Caco-2 (cell line): Measurements from ENCODE around the gene KRT1. TPM values are rescaled to one million over a fixed set of nuclear protein-coding genes. Genes with fewer than 3 reads are reported as not detected.
"Not testable (repeated sequence)": the region's sequence is repeated elsewhere in the genome, so short reads cannot be mapped to it uniquely, and the experiment has no call there.

Source experiments
- BruUV-seq: library from RNA; stranded (reverse); fragments of 400-500 nt; replicated peaks from 2 replicates; lab custom pipeline; 2021; lab: Mats Ljungman, UMichigan
- CTCF ChIA-PET: fragments of 300-600 bp; sonication (Branson Sonifier 250); formaldehyde crosslinking; loops from one replicate; lab custom pipeline; 2022; ENCODE audit warnings: antibody characterized with exemption; lab: Charles Lee
- POLR2A ChIA-PET: fragments of 300-600 bp; sonication (Branson Sonifier 250); formaldehyde crosslinking; loops from one replicate; lab custom pipeline; 2022; ENCODE audit warnings: antibody characterized with exemption; lab: Charles Lee
- DNase-seq, 2 experiments: peaks; one replicate each; pipeline versions ENCODE4 v3.0.0 to v3.0.0-alpha.2; 2020 to 2022
- H3K27me3 ChIP-seq: replicated peaks from 2 replicates; pipeline ENCODE4 v1.6.0; 2011; ENCODE audit warnings: low read length; ENCODE audit not compliant: control insufficient read depth, insufficient read depth
- H3K36me3 ChIP-seq: 2 replicates; pipeline ENCODE4 v1.5.1; 2011; ENCODE audit warnings: low read length; ENCODE audit not compliant: control insufficient read depth, insufficient read depth
- H3K4me1 ChIP-seq: fragments of 250-450 bp; sonication (Bioruptor Pico); 2 replicates; pipeline ENCODE4 v1.5.1; 2020; ENCODE audit warnings: mild to moderate bottlenecking
- H3K4me3 ChIP-seq: 2 replicates; pipeline ENCODE4 v1.5.1; 2011; ENCODE audit warnings: low read depth, mild to moderate bottlenecking, control low read depth, low read length
- H3K9me3 ChIP-seq: fragments of 250-450 bp; sonication (Bioruptor Pico); 2 replicates; pipeline ENCODE4 v1.5.1; 2020; ENCODE audit warnings: mild to moderate bottlenecking, moderate library complexity
- H3K27ac Mint-ChIP-seq: one replicate; pipeline ENCODE4 v1.8.0; 2022; ENCODE audit warnings: mixed read lengths; ENCODE audit not compliant: unreplicated experiment
- H3K27me3 Mint-ChIP-seq: one replicate; pipeline ENCODE4 v1.8.0; 2022; ENCODE audit warnings: mixed read lengths; ENCODE audit not compliant: insufficient read depth, unreplicated experiment
- H3K36me3 Mint-ChIP-seq: one replicate; pipeline ENCODE4 v1.8.0; 2022; ENCODE audit warnings: mild to moderate bottlenecking, mixed read lengths; ENCODE audit not compliant: insufficient read depth, unreplicated experiment
- H3K4me1 Mint-ChIP-seq: one replicate; pipeline ENCODE4 v1.8.0; 2022; ENCODE audit warnings: low read depth, mixed read lengths; ENCODE audit not compliant: unreplicated experiment
- H3K4me3 Mint-ChIP-seq: one replicate; pipeline ENCODE4 v1.8.0; 2022; ENCODE audit warnings: mild to moderate bottlenecking, moderate library complexity, mixed read lengths; ENCODE audit not compliant: unreplicated experiment
- H3K9me3 Mint-ChIP-seq: one replicate; pipeline ENCODE4 v1.8.0; 2022; ENCODE audit warnings: mixed read lengths; ENCODE audit not compliant: unreplicated experiment
- CTCF ChIP-seq, 2 experiments: fragments of 200-600 bp in 1 of 2; IDR thresholded peaks; 1 replicate in 1 of 2; 2 replicates in 1 of 2; pipeline versions ENCODE4 v1.5.1 to v1.8.0; 2011 to 2022; ENCODE audit warnings: antibody characterized with exemption in 1 of 2, control low read depth in 1 of 2, inconsistent platforms in 1 of 2, low read depth in 1 of 2, low read length in 1 of 2, mild to moderate bottlenecking in 1 of 2, moderate library complexity in 1 of 2; ENCODE audit not compliant: insufficient read depth in 1 of 2, severe bottlenecking in 1 of 2, unreplicated experiment in 1 of 2
- intact Hi-C: fragments of 100-400 bp; cut with micrococcal nuclease; formaldehyde crosslinking; loops from one replicate; pipeline ENCODE4 v1.10.0; 2022; ENCODE audit not compliant: unreplicated experiment
- total RNA-seq: library from RNA; stranded (reverse); gene quantifications from 2 replicates; pipeline ENCODE4 v1.2.3, GENCODE V29; 2022

The KRT1 gene
- total RNA-seq, 1 experiment from 2014 or later, result 0.20 TPM

DNA sequence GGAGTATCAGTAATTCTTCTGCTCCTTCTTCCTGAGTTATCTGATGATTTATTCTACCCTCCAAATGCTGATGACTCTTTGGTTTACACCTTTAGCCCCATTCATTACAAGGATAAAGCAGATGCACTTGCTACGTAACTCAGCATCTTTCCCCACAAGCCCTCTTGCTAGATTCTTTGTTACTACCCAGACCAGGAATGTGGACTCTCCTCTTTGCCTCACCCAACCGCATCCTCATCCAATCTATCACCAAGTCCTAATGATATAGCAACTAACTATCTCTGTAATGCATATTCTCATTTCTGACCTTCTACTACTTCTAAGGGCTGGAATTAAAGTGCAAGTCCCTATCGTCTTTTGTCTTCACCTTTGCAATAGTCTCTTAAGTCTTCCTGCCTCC lies 9.2 kb downstream of the KRT1 start:
- H3K27me3 Mint-ChIP-seq, result peaks cover 6% of the 10 kb centered on the region
- no peaks in the 10 kb centered on the region for H3K4me1 Mint-ChIP-seq
- CTCF ChIA-PET, result no interaction called here
- no peak for TF ChIP-seq CTCF (IDR thresholded peaks at IDR 0.05; ENCODE audit: insufficient read depth in 1 of 2, low read depth in 1 of 2, low read length in 1 of 2, severe bottlenecking in 1 of 2, unreplicated experiment in 1 of 2)
- Histone ChIP-seq H3K4me3 (no peak overlapping the region), H3K36me3 (no peaks in the 10 kb centered on the region), H3K9me3 (no peaks in the 10 kb centered on the region), H3K4me1 (peaks cover 27% of the 10 kb centered on the region), H3K27me3 (no peaks in the 10 kb centered on the region)
- no peak for DNase-seq
- intact Hi-C loops, result no loop called here
- no TSS peak for BruUV-seq
- POLR2A ChIA-PET, result no interaction called here
- no peaks in the 10 kb centered on the region for H3K9me3 Mint-ChIP-seq
- H3K27ac Mint-ChIP-seq, result no peak overlapping the region
- H3K36me3 Mint-ChIP-seq, result no peaks in the 10 kb centered on the region
- no peak overlapping the region for H3K4me3 Mint-ChIP-seq

DNA sequence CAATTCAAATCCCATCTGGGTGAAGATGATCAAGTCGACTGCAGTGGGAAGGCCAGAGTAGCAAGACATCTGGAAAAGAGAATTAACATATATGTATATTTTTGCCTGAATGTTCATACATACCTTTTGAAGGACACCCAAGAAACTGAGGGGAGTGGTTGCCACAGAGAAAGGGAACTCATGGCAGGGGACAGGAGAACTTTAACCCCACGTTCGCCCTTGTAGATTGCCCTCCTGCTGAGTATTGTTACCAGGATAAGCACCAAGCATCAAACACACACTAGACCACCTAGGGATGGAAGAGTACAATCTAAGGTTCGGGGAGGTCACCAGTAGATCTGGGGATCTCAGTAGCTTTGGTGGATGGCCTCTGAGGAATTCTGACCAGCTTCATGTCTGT lies 9.7 kb downstream of the KRT1 start:
- Histone ChIP-seq H3K4me3 (no peak overlapping the region), H3K9me3 (no peaks in the 10 kb centered on the region), H3K27me3 (no peaks in the 10 kb centered on the region), H3K36me3 (no peaks in the 10 kb centered on the region), H3K4me1 (peaks cover 27% of the 10 kb centered on the region)
- Mint-ChIP-seq H3K9me3 (no peaks in the 10 kb centered on the region), H3K4me3 (no peak overlapping the region), H3K4me1 (no peaks in the 10 kb centered on the region), H3K27ac (no peak overlapping the region), H3K36me3 (no peaks in the 10 kb centered on the region), H3K27me3 (peaks cover 8% of the 10 kb centered on the region)
- TF ChIP-seq CTCF (IDR thresholded peaks at IDR 0.05; ENCODE audit: insufficient read depth in 1 of 2, low read depth in 1 of 2, low read length in 1 of 2, severe bottlenecking in 1 of 2, unreplicated experiment in 1 of 2), result no peak
- ChIA-PET POLR2A (no interaction called here), CTCF (no interaction called here)
- intact Hi-C loops, result no loop called here
- no TSS peak for BruUV-seq
- no peak for DNase-seq

DNA sequence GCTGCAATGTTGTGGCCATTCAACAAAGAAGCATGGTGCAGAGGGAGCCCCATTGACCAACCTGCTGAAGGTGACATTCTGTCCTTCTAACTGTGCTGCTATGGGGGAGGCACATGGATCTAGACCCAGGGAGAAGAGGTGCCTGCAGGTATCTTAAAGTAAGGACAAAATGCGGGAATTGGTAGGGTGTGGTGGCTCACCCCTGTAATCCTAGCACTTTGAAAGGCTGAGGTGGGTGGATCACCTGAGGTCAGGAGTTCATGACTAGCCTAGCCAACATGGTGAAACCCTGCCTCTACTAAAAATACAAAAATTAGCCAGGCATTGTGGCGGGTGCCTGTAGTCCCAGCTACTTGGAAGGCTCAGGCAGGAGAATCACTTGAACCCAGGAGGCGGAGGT lies 10.3 kb downstream of the KRT1 start:
- intact Hi-C loops, H3K9me3 ChIP-seq, H3K4me1 Mint-ChIP-seq, H3K36me3 ChIP-seq, H3K9me3 Mint-ChIP-seq, H3K4me3 Mint-ChIP-seq, H3K27me3 ChIP-seq, H3K36me3 Mint-ChIP-seq, BruUV-seq, H3K4me3 ChIP-seq, H3K27ac Mint-ChIP-seq, POLR2A ChIA-PET, DNase-seq: not testable (repeated sequence)
- peaks cover 27% of the 10 kb centered on the region for H3K4me1 ChIP-seq
- CTCF ChIA-PET, result interaction anchor here (0.6 kb wide), 1 partner anchor 314 kb away, joined by 3 read pairs; no protein-coding TSS in a partner anchor
- peaks cover 11% of the 10 kb centered on the region for H3K27me3 Mint-ChIP-seq

DNA sequence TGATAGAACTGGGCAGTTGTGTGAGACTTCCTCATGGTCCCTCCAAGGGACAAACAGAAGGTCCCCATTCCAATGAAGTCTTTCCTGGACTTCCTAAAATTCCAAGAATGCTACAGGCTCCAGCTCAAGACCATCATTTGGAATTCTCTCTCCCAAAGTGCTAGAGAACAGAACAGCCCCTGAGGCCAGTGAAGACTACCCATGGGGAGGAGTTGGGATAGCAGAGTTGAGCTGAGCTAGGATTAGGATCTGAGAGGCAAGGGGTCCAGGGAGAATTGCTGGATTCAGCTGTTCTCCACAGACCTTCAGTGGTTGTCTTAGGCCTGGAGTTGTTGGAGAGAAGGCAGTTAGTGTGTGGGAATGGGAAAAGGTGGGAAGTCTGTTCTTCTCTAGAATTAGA lies 10.8 kb downstream of the KRT1 start:
- H3K4me3 ChIP-seq, result no peak overlapping the region
- intact Hi-C loops, result no loop called here
- H3K27me3 ChIP-seq, result no peaks in the 10 kb centered on the region
- no TSS peak for BruUV-seq
- no peak for DNase-seq
- no peak for TF ChIP-seq CTCF (IDR thresholded peaks at IDR 0.05; ENCODE audit: insufficient read depth in 1 of 2, low read depth in 1 of 2, low read length in 1 of 2, severe bottlenecking in 1 of 2, unreplicated experiment in 1 of 2)
- peaks cover 27% of the 10 kb centered on the region for H3K4me1 ChIP-seq
- Mint-ChIP-seq H3K36me3 (no peaks in the 10 kb centered on the region), H3K4me3 (no peak overlapping the region), H3K4me1 (no peaks in the 10 kb centered on the region), H3K9me3 (no peaks in the 10 kb centered on the region), H3K27me3 (peaks cover 11% of the 10 kb centered on the region), H3K27ac (no peak overlapping the region)
- CTCF ChIA-PET, result interaction anchor here (0.6 kb wide), 1 partner anchor 314 kb away, joined by 3 read pairs; no protein-coding TSS in a partner anchor
- H3K9me3 ChIP-seq, result no peaks in the 10 kb centered on the region
- no peaks in the 10 kb centered on the region for H3K36me3 ChIP-seq
- POLR2A ChIA-PET, result no interaction called here
